ENCODE measurements around the gene ATP5ME. TPM values are rescaled to one million over a fixed set of nuclear protein-coding genes. Genes with fewer than 3 reads are reported as not detected.

The ATP5ME gene
- total and polyA plus RNA-seq, 2 of the 13 experiments (the other 11 are each of a cell fraction or from before 2014, with no cell fraction given) = 305 to 753 TPM

DNA sequence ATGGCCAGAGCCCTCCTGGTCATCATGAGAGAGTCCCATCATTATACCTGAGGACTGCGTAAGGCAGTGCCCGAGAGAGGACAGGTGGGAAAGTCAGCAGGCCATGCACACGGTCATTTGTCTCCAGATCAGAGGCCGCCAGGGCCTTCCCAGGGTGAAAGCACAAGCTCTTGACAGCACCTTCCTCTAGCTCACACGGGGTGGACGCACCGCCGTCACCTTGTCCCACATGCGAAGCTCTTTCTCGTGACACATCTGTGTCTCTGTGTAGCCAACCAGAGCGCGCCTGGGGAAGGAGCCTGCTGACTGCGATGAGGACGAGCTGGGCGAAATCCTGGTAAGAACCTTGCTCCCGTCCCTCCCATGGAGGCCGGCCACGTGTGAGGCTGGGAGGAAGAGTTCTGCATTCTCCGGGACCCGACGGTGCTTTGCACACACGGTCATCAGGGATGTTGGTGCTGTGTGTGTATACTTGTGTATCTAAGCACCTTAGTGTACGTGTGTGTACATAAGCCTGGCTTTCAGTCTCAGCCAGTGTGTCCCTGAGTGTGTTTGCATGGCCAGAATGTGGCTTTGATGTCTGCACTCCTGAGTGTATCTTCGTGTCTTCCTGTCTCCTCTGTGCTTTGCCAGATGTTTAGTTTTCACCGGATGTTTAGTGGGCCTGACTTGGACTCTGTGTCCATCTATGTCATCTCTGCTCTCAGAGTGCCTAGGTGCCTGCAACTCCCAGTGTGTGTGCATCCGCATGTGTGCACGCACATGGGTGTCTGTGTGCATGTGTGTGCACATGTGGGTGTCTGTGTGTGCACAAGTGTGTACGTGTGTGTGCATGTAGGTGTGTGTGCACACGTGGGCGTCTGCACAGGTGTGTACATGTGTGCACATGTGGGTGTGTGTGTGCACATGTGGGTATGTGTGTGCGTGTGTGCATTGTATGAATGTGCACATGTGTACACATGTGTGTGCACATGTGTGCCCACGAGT lies 15.1 kb downstream of the ATP5ME start (continued):
- TF ChIP-seq ZFX (CRISPR knock-in tag; IDR thresholded peaks at IDR 0.05; ENCODE audit: low read depth) = peak; percentile 56; the same call in 1 of the 2 replicates
- no peak for TF ChIP-seq ZNF30 (CRISPR knock-in tag; IDR thresholded peaks at IDR 0.05)
- no peak for TF ChIP-seq ZMYM4 (CRISPR knock-in tag; IDR thresholded peaks at IDR 0.05)
- no peak for TF ChIP-seq AKAP8 (CRISPR knock-in tag; IDR thresholded peaks at IDR 0.05)
- TF ChIP-seq, protein P1, sequence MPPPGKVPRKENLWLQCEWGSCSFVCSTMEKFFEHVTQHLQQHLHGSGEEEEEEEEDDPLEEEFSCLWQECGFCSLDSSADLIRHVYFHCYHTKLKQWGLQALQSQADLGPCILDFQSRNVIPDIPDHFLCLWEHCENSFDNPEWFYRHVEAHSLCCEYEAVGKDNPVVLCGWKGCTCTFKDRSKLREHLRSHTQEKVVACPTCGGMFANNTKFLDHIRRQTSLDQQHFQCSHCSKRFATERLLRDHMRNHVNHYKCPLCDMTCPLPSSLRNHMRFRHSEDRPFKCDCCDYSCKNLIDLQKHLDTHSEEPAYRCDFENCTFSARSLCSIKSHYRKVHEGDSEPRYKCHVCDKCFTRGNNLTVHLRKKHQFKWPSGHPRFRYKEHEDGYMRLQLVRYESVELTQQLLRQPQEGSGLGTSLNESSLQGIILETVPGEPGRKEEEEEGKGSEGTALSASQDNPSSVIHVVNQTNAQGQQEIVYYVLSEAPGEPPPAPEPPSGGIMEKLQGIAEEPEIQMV (CRISPR knock-in tag; IDR thresholded peaks at IDR 0.05; ENCODE audit: low read depth) = no peak
- no peak for TF ChIP-seq SP1 (IDR thresholded peaks at IDR 0.05)
- no peak for TF ChIP-seq SP1 (CRISPR knock-in tag; IDR thresholded peaks at IDR 0.05)
- TF ChIP-seq, protein P2, sequence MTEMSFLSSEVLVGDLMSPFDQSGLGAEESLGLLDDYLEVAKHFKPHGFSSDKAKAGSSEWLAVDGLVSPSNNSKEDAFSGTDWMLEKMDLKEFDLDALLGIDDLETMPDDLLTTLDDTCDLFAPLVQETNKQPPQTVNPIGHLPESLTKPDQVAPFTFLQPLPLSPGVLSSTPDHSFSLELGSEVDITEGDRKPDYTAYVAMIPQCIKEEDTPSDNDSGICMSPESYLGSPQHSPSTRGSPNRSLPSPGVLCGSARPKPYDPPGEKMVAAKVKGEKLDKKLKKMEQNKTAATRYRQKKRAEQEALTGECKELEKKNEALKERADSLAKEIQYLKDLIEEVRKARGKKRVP (CRISPR knock-in tag; IDR thresholded peaks at IDR 0.05) = no peak
- TF ChIP-seq ELF4 (CRISPR knock-in tag; IDR thresholded peaks at IDR 0.05; ENCODE audit: borderline replicate concordance) = no peak
- peak; percentile 90 for TF ChIP-seq TCF7 (IDR thresholded peaks at IDR 0.05; ENCODE audit: low read depth)
- TF ChIP-seq ZBTB21 (CRISPR knock-in tag; IDR thresholded peaks at IDR 0.05) = no peak
- TF ChIP-seq RFX1 (IDR thresholded peaks at IDR 0.05) = no peak
- no peak for TF ChIP-seq MBD4 (IDR thresholded peaks at IDR 0.05; ENCODE audit: borderline replicate concordance, low read length)
- no peak for TF ChIP-seq REL (CRISPR knock-in tag; conservative IDR thresholded peaks at IDR 0.05)
- TF ChIP-seq ZNF484 (CRISPR knock-in tag; IDR thresholded peaks at IDR 0.05; ENCODE audit: borderline replicate concordance, low read depth) = no peak
- no peak for TF ChIP-seq ZFYVE20 (CRISPR knock-in tag; IDR thresholded peaks at IDR 0.05; ENCODE audit: borderline replicate concordance, low read depth)
- TF ChIP-seq IKZF5 (CRISPR knock-in tag; IDR thresholded peaks at IDR 0.05) = peak; percentile 59; the same call in 1 of the 2 replicates
- TF ChIP-seq FOXA1 (IDR thresholded peaks at IDR 0.05) = no peak
- peak; percentile 89 for TF ChIP-seq FOXA1 (CRISPR knock-in tag; IDR thresholded peaks at IDR 0.05)
- TF ChIP-seq, protein P3, sequence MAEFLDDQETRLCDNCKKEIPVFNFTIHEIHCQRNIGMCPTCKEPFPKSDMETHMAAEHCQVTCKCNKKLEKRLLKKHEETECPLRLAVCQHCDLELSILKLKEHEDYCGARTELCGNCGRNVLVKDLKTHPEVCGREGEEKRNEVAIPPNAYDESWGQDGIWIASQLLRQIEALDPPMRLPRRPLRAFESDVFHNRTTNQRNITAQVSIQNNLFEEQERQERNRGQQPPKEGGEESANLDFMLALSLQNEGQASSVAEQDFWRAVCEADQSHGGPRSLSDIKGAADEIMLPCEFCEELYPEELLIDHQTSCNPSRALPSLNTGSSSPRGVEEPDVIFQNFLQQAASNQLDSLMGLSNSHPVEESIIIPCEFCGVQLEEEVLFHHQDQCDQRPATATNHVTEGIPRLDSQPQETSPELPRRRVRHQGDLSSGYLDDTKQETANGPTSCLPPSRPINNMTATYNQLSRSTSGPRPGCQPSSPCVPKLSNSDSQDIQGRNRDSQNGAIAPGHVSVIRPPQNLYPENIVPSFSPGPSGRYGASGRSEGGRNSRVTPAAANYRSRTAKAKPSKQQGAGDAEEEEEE (CRISPR knock-in tag; IDR thresholded peaks at IDR 0.05; ENCODE audit: borderline replicate concordance) = no peak
- no peak; the same call in 1 of the 2 replicates for TF ChIP-seq SAFB2 (CRISPR knock-in tag; IDR thresholded peaks at IDR 0.05; ENCODE audit: borderline replicate concordance, low read depth)
- TF ChIP-seq ZNF563 (CRISPR knock-in tag; IDR thresholded peaks at IDR 0.05) = no peak; the same call in 1 of the 2 replicates
- TF ChIP-seq MXD3 (CRISPR knock-in tag; IDR thresholded peaks at IDR 0.05) = 0 out of 2 replicates have a peak, but pooled peaks have one; percentile 20
- no peak; the same call in 1 of the 2 replicates for TF ChIP-seq ZMAT3 (CRISPR knock-in tag; conservative IDR thresholded peaks at IDR 0.05)
- TF ChIP-seq ZNF660 (CRISPR knock-in tag; IDR thresholded peaks at IDR 0.05; ENCODE audit: borderline replicate concordance, low read depth) = no peak

Data from HepG2 (cell line).